CD4-positive, alpha-beta T cell treated with Interferon gamma for 1 hour (primary cell): ENCODE data around the gene MOGAT1.
A peak's percentile ranks its signal among the peaks of the same experiment; 100 is the strongest.
"Not testable (repeated sequence)": the region's sequence is repeated elsewhere in the genome, so short reads cannot be mapped to it uniquely, and the experiment has no call there.

Source experiments
- DNase-seq: peaks from one replicate; pipeline ENCODE4 v3.0.0-alpha.2; 2020

MOGAT1 gene

DNA sequence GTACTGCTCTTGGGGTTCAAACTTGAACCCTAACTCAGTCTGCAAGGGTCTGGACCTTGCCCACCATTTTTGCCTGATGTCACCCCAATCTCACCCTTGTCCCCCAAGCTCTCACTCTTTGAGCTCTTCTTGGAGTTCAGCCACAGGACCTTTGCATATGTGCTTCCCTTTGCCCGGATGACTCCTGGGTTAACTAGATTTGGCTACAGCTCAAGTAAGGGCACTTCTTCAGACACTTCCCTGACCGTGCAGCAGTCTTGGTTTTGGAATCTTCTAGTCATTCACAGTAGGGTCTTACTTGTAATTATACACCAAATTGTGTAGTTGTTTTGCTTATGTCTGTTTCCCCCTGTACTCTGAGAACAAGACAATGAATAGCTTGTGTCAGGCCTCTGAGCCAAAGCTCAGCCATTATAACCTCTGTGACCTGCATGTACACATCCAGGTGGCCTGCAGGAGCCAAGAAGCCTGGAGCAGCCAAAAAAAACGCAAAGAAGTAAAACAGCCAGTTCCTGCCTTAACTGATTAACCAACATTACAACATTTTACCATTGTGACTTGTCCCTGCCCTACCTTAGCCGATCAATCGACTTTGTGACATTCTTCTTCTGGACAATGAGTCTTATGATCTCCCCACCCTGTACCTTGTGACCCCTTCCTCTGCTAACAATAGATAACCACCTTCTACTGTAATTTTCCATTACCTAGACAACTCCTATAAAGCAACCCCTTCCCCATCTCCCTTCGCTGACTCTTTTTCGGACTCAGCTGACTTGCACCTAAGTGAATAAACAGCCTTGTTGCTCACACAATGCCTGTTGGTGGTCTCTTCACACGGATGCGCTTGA lies 1.0 kb upstream of the MOGAT1 start:
- no peak for DNase-seq

- DNase-seq: no peak
Measured at GRCh38 chr2:222672068-222672401, 577 bp downstream of the MOGAT1 start.

DNA sequence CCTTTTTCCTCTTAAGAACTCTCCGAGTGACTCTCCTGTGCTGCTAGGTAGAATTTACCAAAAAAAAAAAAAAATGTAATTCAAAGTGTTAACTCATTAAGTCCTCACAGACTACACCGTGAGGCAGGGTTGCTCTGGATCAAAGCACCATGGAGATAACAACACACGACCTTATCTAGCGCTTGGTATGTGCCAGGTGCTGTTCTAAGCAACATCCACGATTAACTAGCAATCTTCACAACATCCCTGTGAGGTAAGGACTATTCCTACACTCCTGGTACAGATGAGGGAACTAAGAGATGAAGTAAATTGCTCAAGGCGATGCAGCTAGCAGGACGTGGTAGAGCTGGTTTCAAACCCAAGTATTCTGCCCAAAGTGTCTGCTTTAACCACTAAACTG lies 1.8 kb downstream of the MOGAT1 start:
- DNase-seq: no peak

DNA sequence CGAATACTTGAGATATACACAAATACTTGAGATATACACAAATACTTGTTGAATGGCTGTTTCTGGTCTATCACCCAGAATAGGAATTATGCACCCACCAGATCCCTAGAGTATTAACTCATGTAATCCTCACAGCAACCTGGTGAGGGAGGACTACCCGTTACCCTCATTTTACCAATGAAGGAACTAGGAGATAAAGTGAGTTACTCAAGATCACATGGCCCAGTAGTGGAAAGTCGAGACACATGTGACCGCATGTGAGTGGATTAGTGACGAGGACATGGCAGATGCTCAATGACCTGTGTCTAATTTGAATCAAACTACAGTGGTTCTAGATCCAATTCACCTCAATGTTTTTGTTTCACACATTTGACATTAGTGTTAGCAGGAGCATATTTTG lies 2.4 kb downstream of the MOGAT1 start:
- no peak for DNase-seq

DNA sequence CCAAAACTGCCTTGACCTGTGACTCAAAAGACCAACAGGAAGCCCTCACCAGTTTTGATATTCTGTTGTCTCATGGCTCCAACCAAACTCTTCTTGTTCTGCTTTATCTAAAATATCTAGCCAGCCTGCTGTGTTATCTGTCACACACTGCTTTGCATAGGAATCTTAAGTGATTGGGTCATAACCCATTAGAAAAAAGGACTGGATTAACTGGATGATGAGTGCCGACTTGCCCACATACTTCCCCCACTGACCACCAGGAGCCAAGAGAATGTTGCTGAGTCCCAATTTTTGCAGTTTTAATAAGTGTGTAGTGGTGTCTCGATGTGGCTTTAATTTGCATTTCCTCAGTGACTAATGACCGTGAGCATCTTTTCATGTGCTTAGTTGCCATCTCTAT lies 6.5 kb downstream of the MOGAT1 start:
- DNase-seq: no peak

- DNase-seq: no peak
Measured at GRCh38 chr2:222683805-222684204, 12.3 kb downstream of the MOGAT1 start.

DNA sequence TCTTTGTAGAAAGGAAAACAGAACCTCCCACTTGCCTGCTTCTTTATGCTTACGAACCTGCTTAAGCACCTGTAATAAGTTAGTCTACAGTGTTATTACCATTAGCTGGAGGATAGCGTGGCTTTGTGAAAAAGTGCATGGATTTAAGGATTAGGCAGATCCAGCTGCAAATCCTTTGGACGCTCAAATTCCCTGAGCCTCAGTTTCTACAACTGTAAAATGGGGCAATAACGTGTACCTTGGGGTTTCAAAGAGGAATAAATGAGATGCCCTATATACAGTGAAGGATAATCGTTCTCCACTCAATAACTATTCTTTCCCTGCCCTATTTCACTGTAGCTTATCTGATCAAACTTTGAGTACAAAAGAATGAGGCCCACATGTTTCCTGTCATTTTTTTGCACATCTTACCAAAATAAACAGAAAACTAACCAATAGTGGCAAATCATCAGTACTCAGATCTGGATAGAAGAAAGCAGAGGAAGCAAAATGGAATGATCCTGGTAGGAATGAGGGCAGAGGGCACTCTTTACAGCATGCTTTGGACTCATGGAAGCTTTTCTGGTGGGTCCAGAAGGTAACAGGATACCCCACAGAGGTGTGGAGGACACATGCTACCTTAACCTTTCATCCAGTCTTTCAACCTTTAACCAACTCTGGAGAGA lies 14.8 kb downstream of the MOGAT1 start:
- no peak for DNase-seq

DNA sequence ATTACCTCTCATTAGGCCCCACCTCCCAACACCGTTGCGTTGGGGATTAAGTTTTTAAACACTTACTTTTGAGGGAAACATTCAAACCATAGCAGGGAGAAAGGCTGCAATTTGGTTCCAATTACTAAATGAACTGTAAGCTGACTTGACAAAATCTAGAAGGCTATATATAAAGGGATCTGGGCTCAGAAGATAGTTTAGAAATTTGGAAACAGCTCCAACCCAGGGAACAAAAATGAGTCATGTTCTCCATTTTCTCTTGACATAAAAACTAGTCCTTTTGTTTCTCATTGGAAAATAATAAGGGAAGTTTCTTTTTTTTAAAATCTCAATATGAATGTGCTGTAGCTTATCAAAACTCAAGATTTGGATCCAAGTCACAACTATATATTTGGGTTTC lies 17.5 kb downstream of the MOGAT1 start:
- DNase-seq: no peak

GRCh38 chr2:222689322-222689721 lies 17.9 kb downstream of the MOGAT1 start:
- DNase-seq: no peak

DNA sequence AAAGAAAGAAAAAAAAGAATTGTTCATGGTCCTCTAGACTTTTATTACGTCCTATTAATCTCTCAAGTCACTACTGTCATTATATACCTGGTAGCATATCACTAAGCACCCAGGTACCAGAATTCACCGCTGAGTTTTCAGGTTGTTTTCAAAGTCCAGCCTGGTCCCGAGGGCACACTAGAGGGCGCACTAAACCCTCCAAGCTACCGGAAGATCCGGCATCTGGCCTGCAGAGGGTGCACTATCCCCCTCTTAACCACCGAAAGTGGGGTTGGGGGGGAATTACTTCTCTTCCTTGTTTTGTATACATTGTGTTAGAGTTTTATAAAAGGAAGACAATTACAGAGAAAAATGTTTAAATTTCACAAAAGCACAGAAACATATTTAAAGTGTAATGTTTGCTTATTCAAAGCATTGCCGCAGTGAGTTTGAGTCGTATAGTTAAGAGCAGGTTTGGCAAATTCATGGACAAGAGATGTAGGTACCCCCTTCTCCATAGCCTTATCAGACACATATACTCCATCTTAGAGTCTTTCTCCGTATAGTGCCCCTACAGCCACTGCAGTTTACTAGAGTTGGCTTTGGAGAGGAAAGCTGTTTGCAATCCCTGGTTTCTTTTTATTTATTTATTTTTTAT lies 19.2 kb downstream of the MOGAT1 start:
- DNase-seq: peak; percentile 63

- not testable (repeated sequence) for DNase-seq
Measured at GRCh38 chr2:222693413-222693812, 22.0 kb downstream of the MOGAT1 start.

DNA sequence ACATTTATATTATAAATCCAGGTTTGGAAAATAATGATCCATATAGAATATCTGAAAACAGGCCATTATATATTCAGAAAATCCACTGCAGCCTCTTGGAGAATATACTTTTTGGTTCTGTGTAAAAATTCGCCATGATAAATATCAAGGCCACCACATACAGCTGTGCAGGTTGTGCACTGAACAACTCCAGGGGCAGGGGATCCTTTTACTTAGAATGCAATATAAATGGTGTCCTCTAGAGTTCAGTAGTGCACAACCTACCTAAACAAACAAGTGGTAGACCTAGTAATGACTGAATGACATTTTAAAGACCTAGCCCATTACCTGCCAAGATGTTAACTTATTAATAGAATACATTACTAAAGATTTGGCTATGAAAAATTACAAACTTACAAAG lies 22.4 kb downstream of the MOGAT1 start:
- no peak for DNase-seq

GRCh38 chr2:222698276-222698675 lies 26.8 kb downstream of the MOGAT1 start:
- DNase-seq: no peak

DNA sequence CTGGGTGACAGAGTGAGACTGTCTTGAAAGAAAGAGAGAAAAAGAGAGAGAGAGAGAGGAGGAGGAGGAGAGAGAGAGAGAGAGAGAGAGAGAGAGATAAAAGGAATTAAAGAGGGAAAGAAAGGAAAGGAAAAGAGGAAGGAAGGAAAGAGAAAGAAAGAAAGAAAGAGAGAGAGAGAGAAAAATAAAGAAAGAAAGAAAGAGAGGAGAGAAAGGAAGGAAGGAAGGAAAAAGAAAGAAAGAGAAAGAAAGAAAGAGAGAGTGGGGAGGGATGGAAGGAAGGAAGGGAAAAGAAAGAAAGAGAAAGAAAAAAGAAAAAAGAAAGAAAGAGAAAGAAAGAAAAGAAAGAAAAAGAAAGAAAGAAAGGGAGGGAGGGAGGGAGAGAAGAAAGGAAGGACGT lies 29.8 kb downstream of the MOGAT1 start:
- no peak for DNase-seq

DNA sequence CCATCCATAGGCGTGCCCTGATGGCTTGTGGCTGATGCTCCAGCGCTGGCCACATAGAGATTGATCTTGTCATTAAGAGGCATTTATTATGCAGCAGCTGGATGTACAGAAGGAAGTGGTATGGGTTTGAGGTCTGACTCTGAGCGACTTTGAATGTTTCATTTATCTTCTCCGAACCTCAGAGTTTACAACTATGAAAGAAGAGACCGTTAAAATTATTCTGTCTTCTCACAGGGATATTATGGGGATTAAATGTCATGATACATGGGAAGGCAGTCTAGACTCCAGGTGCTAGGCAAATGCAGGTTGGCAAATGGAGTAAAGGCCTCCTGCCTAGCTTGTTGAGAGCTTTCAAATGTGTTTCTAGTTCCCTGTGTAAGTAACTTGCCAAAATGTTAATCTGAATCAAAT lies 30.3 kb downstream of the MOGAT1 start:
- no peak for DNase-seq

GRCh38 chr2:222703091-222703490 lies 31.6 kb downstream of the MOGAT1 start:
- DNase-seq: no peak

GRCh38 chr2:222703886-222704285 lies 32.4 kb downstream of the MOGAT1 start:
- DNase-seq: no peak

DNA sequence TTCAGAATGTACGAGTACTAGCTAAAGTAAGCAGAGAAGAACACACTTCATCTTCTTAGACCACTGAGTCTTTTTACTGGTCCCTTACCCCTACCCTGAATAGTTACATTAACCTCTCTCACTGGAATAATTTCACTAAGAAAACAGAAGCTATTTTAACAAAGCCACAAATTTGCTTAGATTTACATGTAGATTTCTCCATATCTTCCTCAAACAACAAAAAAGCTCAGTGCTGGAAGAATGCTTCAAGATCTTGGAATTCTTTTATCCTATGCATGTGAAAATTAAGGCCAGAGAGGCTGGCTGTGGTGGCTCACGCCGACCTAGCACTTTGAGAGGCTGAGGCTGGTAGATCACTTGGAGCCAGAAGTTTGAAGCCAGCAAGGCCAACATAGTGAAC lies 35.2 kb downstream of the MOGAT1 start:
- DNase-seq: no peak

DNA sequence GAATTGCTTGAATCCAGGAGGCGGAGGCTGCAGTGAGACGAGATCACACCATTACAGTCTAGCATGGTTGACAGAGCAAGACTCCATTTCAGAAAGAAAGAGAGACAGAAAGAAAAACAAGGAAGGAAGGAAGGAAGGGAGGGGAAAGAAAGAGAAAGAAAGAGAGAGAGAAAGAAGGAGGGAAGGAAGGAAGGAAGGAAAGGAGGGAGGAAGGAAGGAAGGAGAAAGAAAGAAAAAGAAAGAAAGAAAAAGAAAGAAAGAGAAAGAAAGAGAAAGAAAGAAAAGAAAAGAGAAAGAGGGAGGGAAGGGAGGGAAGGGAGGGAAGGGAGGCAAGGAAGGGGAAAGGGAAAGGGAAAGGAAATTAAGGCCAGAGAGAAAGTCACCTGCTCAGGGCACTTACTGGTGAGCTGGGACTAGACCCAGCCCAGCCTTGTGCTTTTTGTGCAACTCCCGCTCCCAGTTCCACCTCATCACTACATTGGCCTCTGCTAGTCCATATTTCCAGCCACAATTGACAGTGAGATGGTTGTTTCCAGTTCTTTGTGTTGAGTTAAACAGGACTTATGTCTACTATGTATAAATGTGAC lies 35.7 kb downstream of the MOGAT1 start:
- no peak for DNase-seq

GRCh38 chr2:222707689-222708273 lies 36.3 kb downstream of the MOGAT1 start:
- DNase-seq: peak; percentile 32

DNA sequence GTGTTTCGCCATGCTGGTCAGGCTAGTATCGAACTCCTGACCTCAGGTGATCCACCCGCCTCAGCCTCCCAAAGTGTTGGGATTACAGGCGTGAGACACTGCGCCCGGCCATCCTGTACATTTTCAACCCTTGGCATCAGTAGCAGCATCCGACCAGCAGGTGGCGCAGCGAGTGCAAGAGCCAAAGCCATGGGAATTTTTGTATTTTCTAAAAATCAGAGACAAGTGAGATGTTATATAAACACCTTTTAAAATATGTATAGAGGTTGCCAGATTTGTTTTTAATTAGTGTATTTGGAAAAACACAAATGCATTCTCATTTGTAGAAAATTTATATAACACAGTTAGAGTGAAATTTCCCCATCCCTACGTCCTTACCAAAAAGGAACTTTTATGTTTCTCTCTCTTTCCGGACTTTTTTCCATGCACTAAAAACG lies 36.8 kb downstream of the MOGAT1 start:
- peak; percentile 57 for DNase-seq

DNA sequence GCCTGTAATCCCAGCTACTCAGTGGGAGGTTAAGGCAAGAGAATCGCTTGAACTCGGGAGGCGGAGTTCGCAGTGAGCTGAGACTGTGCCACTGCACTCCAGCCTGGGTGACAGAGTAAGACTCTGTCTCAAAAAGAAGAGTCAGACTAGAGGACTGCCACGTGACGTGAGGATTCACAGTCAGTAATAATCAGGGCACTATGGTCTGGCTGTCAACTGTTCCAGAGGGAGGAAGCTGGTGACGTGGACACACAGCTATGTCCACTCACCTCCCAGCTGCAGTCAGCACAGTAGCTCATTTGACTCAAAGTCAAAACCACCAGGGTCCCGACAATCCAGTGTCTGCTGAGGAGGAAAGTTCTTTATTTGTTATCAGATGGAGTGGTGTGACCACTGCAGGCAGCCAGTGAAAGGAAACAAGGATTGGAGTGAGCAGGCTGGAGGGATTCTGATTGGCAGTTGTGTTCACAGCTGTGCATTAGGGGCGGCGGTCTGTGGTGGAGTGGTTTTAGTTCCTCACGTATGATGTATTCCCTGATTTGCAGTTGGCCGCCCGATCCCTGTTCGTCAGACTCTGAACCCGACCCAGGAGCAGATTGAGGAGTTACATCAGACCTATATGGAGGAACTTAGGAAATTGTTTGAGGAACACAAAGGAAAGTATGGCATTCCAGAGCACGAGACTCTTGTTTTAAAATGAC lies 37.9 kb downstream of the MOGAT1 start:
- peak; percentile 45 for DNase-seq

DNA sequence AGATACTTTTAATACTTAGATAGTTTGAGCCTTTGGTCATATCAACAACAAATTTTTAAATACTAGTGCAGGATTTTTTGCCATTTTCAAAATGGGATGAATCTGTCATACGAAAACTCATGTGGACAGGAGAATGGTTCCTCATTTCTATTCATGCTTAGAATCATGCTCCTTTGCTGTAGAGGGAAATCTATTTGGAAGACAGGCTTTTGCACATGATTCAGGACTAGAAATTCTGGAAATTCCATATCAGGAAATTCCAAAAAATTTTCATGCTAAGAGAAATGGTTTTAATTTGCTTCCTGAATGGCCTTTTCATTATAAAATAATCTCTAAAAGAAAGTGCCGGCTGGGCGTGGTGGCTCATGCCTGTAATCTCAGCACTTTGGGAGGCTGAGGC lies 39.3 kb downstream of the MOGAT1 start:
- no peak for DNase-seq
